IMR-90 (cell line): ENCODE results near the gene CLTCL1. TPM values are rescaled to one million over a fixed set of nuclear protein-coding genes. Genes with fewer than 3 reads are reported as not detected.

ENCODE experiments used
- ATAC-seq: fragments of 200-7000 bp; cut with Tn5 transposase; 2 replicates; pipeline ENCODE4 v1.9.1; 2020; ENCODE audit warnings: low read depth, mild to moderate bottlenecking, moderate library complexity
- BruUV-seq: library from RNA; stranded (reverse); fragments of 400-500 nt; replicated peaks from 2 replicates; lab custom pipeline; 2021; lab: Mats Ljungman, UMichigan
- CTCF ChIA-PET: fragments of 300-600 bp; formaldehyde crosslinking; extraction: SDS; loops from one replicate; lab custom pipeline; 2021; ENCODE audit warnings: antibody characterized with exemption; lab: Yijun Ruan, JAX
- POLR2A ChIA-PET: fragments of 300-600 bp; sonication (Branson Sonifier 250); formaldehyde crosslinking; loops from one replicate; lab custom pipeline; 2022; ENCODE audit warnings: antibody characterized with exemption; ENCODE audit not compliant: unreplicated experiment; lab: Charles Lee
- DNase-seq: peaks from one replicate; pipeline ENCODE4 v3.0.0; 2013
- H2AFZ ChIP-seq: replicated peaks from 2 replicates; pipeline ENCODE3; 2013; ENCODE audit warnings: low read length, mild to moderate bottlenecking; ENCODE audit not compliant: poor library complexity
- H2AK5ac ChIP-seq: 2 replicates; pipeline ENCODE4 v1.6.1; 2013; ENCODE audit warnings: low read depth, low read length, inconsistent platforms
- H2AK9ac ChIP-seq: replicated peaks from 2 replicates; pipeline ENCODE3; 2013; ENCODE audit warnings: mild to moderate bottlenecking, low read depth, low read length, moderate library complexity; ENCODE audit not compliant: poor library complexity
- H2BK120ac ChIP-seq: 2 replicates; pipeline ENCODE4 v1.6.1; 2013; ENCODE audit warnings: low read depth, low read length, inconsistent platforms
- H2BK15ac ChIP-seq: 3 replicates; pipeline ENCODE4 v1.6.1; 2013; ENCODE audit warnings: low read depth, low read length, inconsistent platforms
- H2BK20ac ChIP-seq: 2 replicates; pipeline ENCODE4 v1.6.1; 2013; ENCODE audit warnings: low read depth, mild to moderate bottlenecking, inconsistent platforms, low read length, moderate library complexity
- H2BK5ac ChIP-seq: 2 replicates; pipeline ENCODE4 v1.6.1; 2013; ENCODE audit warnings: mild to moderate bottlenecking, low read depth, low read length, inconsistent platforms; ENCODE audit not compliant: poor library complexity, severe bottlenecking
- H3K14ac ChIP-seq: replicated peaks from 2 replicates; pipeline ENCODE4 v1.6.1; 2013; ENCODE audit warnings: low read depth, low read length, inconsistent platforms
- H3K18ac ChIP-seq: 2 replicates; pipeline ENCODE4 v1.6.1; 2013; ENCODE audit warnings: low read depth, low read length, control low read depth
- H3K23ac ChIP-seq: 2 replicates; pipeline ENCODE4 v1.6.1; 2013; ENCODE audit warnings: low read depth, low read length, inconsistent platforms
- H3K27ac ChIP-seq: 2 replicates; pipeline ENCODE4 v1.5.1; 2013; ENCODE audit warnings: mild to moderate bottlenecking, control low read depth, low read length; ENCODE audit not compliant: insufficient read depth
- H3K27me3 ChIP-seq: 2 replicates; pipeline ENCODE4 v1.6.1; 2013; ENCODE audit warnings: low read length; ENCODE audit not compliant: control insufficient read depth, insufficient read depth
- H3K36me3 ChIP-seq: 2 replicates; pipeline ENCODE4 v1.6.1; 2013; ENCODE audit warnings: low read length, mixed read lengths; ENCODE audit not compliant: control insufficient read depth, insufficient read depth
- H3K4ac ChIP-seq: 2 replicates; pipeline ENCODE4 v1.6.1; 2013; ENCODE audit warnings: low read depth, low read length, inconsistent platforms
- H3K4me1 ChIP-seq: 2 replicates; pipeline ENCODE4 v1.6.1; 2013; ENCODE audit warnings: low read length, mixed read lengths; ENCODE audit not compliant: control insufficient read depth, insufficient read depth
- H3K4me2 ChIP-seq: 2 replicates; pipeline ENCODE4 v1.6.1; 2013; ENCODE audit warnings: low read depth, mild to moderate bottlenecking, control low read depth, low read length, moderate library complexity
- H3K4me3 ChIP-seq: 2 replicates; pipeline ENCODE4 v1.5.1; 2013; ENCODE audit warnings: low read depth, mild to moderate bottlenecking, control low read depth, low read length, moderate library complexity; ENCODE audit not compliant: insufficient read depth
- H3K56ac ChIP-seq: 2 replicates; pipeline ENCODE4 v1.6.1; 2013; ENCODE audit warnings: low read length, inconsistent platforms; ENCODE audit not compliant: insufficient read depth; ENCODE audit errors: extremely low read depth
- H3K79me1 ChIP-seq, 2 experiments: 2 replicates each; pipeline ENCODE4 v1.6.1; 2013; ENCODE audit warnings: low read length in 2 of 2, inconsistent platforms in 1 of 2, low read depth in 1 of 2
- H3K9ac ChIP-seq: 2 replicates; pipeline ENCODE4 v1.6.1; 2013; ENCODE audit warnings: low read depth, low read length, control low read depth
- H3K9me1 ChIP-seq: 2 replicates; pipeline ENCODE4 v1.6.1; 2013; ENCODE audit warnings: low read length, inconsistent platforms; ENCODE audit not compliant: insufficient read depth
- H3K9me3 ChIP-seq: 2 replicates; pipeline ENCODE4 v1.6.1; 2013; ENCODE audit warnings: low read length; ENCODE audit not compliant: control insufficient read depth, insufficient read depth
- H4K20me1 ChIP-seq: 2 replicates; pipeline ENCODE4 v1.6.1; 2013; ENCODE audit warnings: low read length, inconsistent platforms; ENCODE audit not compliant: insufficient read depth
- H4K5ac ChIP-seq: 2 replicates; pipeline ENCODE4 v1.6.1; 2013; ENCODE audit warnings: mild to moderate bottlenecking, low read depth, low read length, control low read depth
- H4K8ac ChIP-seq, 2 experiments: 2 replicates each; pipeline ENCODE4 v1.6.1; 2013; ENCODE audit warnings: low read depth in 2 of 2, low read length in 2 of 2, control low read depth in 1 of 2, inconsistent platforms in 1 of 2
- H4K91ac ChIP-seq: 2 replicates; pipeline ENCODE4 v1.6.1; 2013; ENCODE audit warnings: low read depth, low read length, inconsistent platforms; ENCODE audit not compliant: insufficient read depth
- MAFK ChIP-seq: IDR thresholded peaks from 2 replicates; pipeline ENCODE4 v1.6.1; 2012; ENCODE audit warnings: low read depth, low read length, improper control_type of control experiment
- NFE2L2 ChIP-seq: fragments of 150-350 bp; IDR thresholded peaks from 2 replicates; pipeline ENCODE4 v1.6.1; 2016; ENCODE audit warnings: low read depth, mild to moderate bottlenecking, low read length
- POLR2A ChIP-seq: IDR thresholded peaks from 2 replicates; pipeline ENCODE4 v1.6.1; 2012; ENCODE audit warnings: mild to moderate bottlenecking, low read depth, low read length
- RAD21 ChIP-seq: IDR thresholded peaks from 2 replicates; pipeline ENCODE4 v1.6.1; 2012; ENCODE audit warnings: low read length, improper control_type of control experiment
- USF2 ChIP-seq: fragments of 150-350 bp; IDR thresholded peaks from 2 replicates; pipeline ENCODE4 v1.6.1; 2017; ENCODE audit warnings: mild to moderate bottlenecking, antibody characterized with exemption, low read length, low read depth
- WGBS, 2 experiments: methylation state at CpG; one replicate each; pipeline versions ENCODE4 v1.1.5 to v1.1.7; 2013; ENCODE audit warnings: missing lambda C conversion rate in 2 of 2; ENCODE audit not compliant: insufficient read length in 1 of 2; ENCODE audit errors: extremely low coverage in 2 of 2; 5-methylcytosine and 5-hydroxymethylcytosine counted together
- dilution Hi-C: fragments of 300-500 bp; cut with HindIII; formaldehyde crosslinking; loops from one replicate; pipeline ENCODE4 v1.14.3; 2018; ENCODE audit warnings: low sequenced_read_pairs; ENCODE audit not compliant: unreplicated experiment
- in situ Hi-C: fragments of 300-500 bp; cut with MboI; formaldehyde crosslinking; loops from 3 replicates; pipeline ENCODE4 v1.14.3; 2019; ENCODE audit warnings: low sequenced_read_pairs, inconsistent platforms, mixed read lengths
- intact Hi-C: fragments of 100-400 bp; cut with micrococcal nuclease; formaldehyde crosslinking; loops from 2 replicates; pipeline ENCODE4 v1.10.0; 2022
- polyA plus RNA-seq, 3 experiments: library from polyadenylated mRNA; depleted of rRNA; stranded (reverse); fragments of >200 nt; gene quantifications; 2 replicates each; pipeline ENCODE4 v1.2.3, GENCODE V29; 2012; ENCODE audit warnings: low replicate concordance in 1 of 3
- total RNA-seq: library from RNA; depleted of rRNA; stranded (reverse); fragments of >200 nt; gene quantifications from 2 replicates; pipeline ENCODE4 v1.2.3, GENCODE V29; 2012
- TF ChIP-seq, protein P1 (sequence below): fragments of 150-350 bp; IDR thresholded peaks from 2 replicates; pipeline ENCODE4 v1.6.1; 2016; ENCODE audit warnings: low read depth, mild to moderate bottlenecking, low read length, moderate library complexity, borderline replicate concordance

Gene CLTCL1
- total and polyA plus RNA-seq, 2 of the 4 experiments (the other 2 are of a cell fraction), result 6.2 to 8.1 TPM

GRCh38 chr22:19213442-19214077 lies 78.0 kb downstream of the CLTCL1 start:
- no peaks in the 10 kb centered on the region for H4K20me1 ChIP-seq
- BruUV-seq, result no TSS peak
- no peak overlapping the region for H3K14ac ChIP-seq
- peaks cover 2% of the 10 kb centered on the region; the same call in 1 of the 2 replicates for H3K4me1 ChIP-seq
- dilution Hi-C loops, result no loop called here
- intact Hi-C loops, result no loop called here
- 30% methylated on average over 2 of the region's 9 CpGs; no CpG with 5 or more reads in 1 of the 2 experiments for WGBS, 2 experiments
- ATAC-seq, result peak; percentile 61; the same call in 1 of the 2 replicates
- peak overlapping the region; percentile 24; the same call in 1 of the 2 replicates for H3K27ac ChIP-seq
- 0 out of 2 replicates have a peak overlapping the region, but pooled peaks have one; percentile 47 for H3K23ac ChIP-seq
- no peaks in the 10 kb centered on the region for H3K79me1 ChIP-seq
- no peak overlapping the region for H3K4ac ChIP-seq
- no peak overlapping the region for H3K56ac ChIP-seq
- no peaks in the 10 kb centered on the region for H3K9me3 ChIP-seq
- H3K36me3 ChIP-seq, result peaks cover 8% of the 10 kb centered on the region; the same call in 1 of the 2 replicates
- no peak overlapping the region for H2AK9ac ChIP-seq
- H2AFZ ChIP-seq, result no peak overlapping the region
- TF ChIP-seq, protein P1, sequence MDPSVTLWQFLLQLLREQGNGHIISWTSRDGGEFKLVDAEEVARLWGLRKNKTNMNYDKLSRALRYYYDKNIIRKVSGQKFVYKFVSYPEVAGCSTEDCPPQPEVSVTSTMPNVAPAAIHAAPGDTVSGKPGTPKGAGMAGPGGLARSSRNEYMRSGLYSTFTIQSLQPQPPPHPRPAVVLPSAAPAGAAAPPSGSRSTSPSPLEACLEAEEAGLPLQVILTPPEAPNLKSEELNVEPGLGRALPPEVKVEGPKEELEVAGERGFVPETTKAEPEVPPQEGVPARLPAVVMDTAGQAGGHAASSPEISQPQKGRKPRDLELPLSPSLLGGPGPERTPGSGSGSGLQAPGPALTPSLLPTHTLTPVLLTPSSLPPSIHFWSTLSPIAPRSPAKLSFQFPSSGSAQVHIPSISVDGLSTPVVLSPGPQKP, result no peak
- TF ChIP-seq MAFK, result no peak
- no peak for TF ChIP-seq POLR2A
- TF ChIP-seq NFE2L2, result no peak
- TF ChIP-seq USF2, result peak; percentile 63; the same call in 1 of the 2 replicates
- TF ChIP-seq RAD21, result no peak
- H3K9me1 ChIP-seq, result peaks cover 7% of the 10 kb centered on the region; the same call in 1 of the 2 replicates
- ChIA-PET POLR2A (no interaction called here), CTCF (no interaction called here)
- H3K18ac ChIP-seq, result no peak overlapping the region; the same call in 1 of the 2 replicates
- H3K4me3 ChIP-seq, result no peak overlapping the region
- H2AK5ac ChIP-seq, result no peak overlapping the region
- H2BK5ac ChIP-seq, result no peak overlapping the region
- H4K8ac ChIP-seq, result no peak overlapping the region
- no peak overlapping the region for H2BK120ac ChIP-seq
- no peak overlapping the region for H2BK20ac ChIP-seq
- H3K27me3 ChIP-seq, result no peaks in the 10 kb centered on the region
- peak overlapping the region; percentile 67; the same call in 1 of the 2 replicates for H3K4me2 ChIP-seq
- H3K9ac ChIP-seq, result no peak overlapping the region
- peak; percentile 39 for DNase-seq
- H4K91ac ChIP-seq, result no peak overlapping the region
- H4K5ac ChIP-seq, result no peak overlapping the region
- no peak overlapping the region for H2BK15ac ChIP-seq
- in situ Hi-C loops, result no loop called here
